K562 (cell line): Measurements from ENCODE around the gene CAPN12. TPM values are rescaled to one million over a fixed set of nuclear protein-coding genes. Genes with fewer than 3 reads are reported as not detected.
A peak's percentile ranks its signal among the peaks of the same experiment; 100 is the strongest.

ENCODE experiments used
- ATAC-seq: fragments of 200-7000 bp; cut with Tn5 transposase; 3 replicates; pipeline ENCODE4 v1.9.1; 2020; ENCODE audit warnings: moderate library complexity
- BruUV-seq: library from RNA; stranded (reverse); fragments of 400-500 nt; replicated peaks from 2 replicates; lab custom pipeline; 2021; lab: Mats Ljungman, UMichigan
- CTCF ChIA-PET: fragments of 300-600 bp; formaldehyde crosslinking; extraction: SDS; loops from one replicate; lab custom pipeline; 2021; ENCODE audit warnings: low intra/inter-chr PET ratio; lab: Yijun Ruan, JAX
- POLR2A ChIA-PET: fragments of 300-600, 350-650 bp; sonication (Branson Sonifier 250); formaldehyde crosslinking; extraction: SDS; loops from one replicate; lab custom pipeline; 2021; ENCODE audit warnings: antibody characterized with exemption, inconsistent platforms; lab: Yijun Ruan, JAX
- DNase-seq, 4 experiments: peaks; one replicate each; pipeline versions ENCODE4 v3.0.0 to v3.0.0-alpha.2; 2011 to 2018; ENCODE audit warnings: low spot score in 3 of 4, mixed read lengths in 3 of 4; ENCODE audit errors: extremely low read depth in 1 of 4
- FAIRE-seq: peaks from 2 replicates; lab custom pipeline; 2011; peaks lifted over from hg19 to GRCh38; lab: Jason Lieb, UNC
- H2AFZ ChIP-seq: 2 replicates; pipeline ENCODE4 v1.6.0; 2011; ENCODE audit warnings: low read depth, low read length, control low read depth, inconsistent platforms
- H3K27ac ChIP-seq: fragments of 200-600 bp; 3 replicates; pipeline ENCODE4 v1.8.0; 2011; ENCODE audit warnings: low read depth, mild to moderate bottlenecking, control low read depth, inconsistent platforms, low read length, moderate library complexity, mixed read lengths; ENCODE audit errors: extremely low read depth
- H3K27me3 ChIP-seq, 2 experiments: fragments of 300-600 bp in 1 of 2; 2 replicates in 1 of 2; 3 replicates in 1 of 2; pipeline versions ENCODE4 v1.6.0 to v1.8.0; 2011; ENCODE audit warnings: inconsistent platforms in 2 of 2, low read length in 2 of 2, mild to moderate bottlenecking in 1 of 2, mixed read lengths in 1 of 2, moderate library complexity in 1 of 2; ENCODE audit not compliant: control insufficient read depth in 2 of 2, insufficient read depth in 2 of 2
- H3K36me3 ChIP-seq: fragments of 300-600 bp; 3 replicates; pipeline ENCODE4 v1.8.0; 2011; ENCODE audit warnings: mild to moderate bottlenecking, low read length, inconsistent platforms; ENCODE audit not compliant: control insufficient read depth, insufficient read depth
- H3K4me1 ChIP-seq, 2 experiments: fragments of 200-600 bp in 1 of 2; replicated peaks in 1 of 2; 2 replicates in 1 of 2; 3 replicates in 1 of 2; pipeline versions ENCODE4 v1.5.1 to v1.8.0; 2011; ENCODE audit warnings: inconsistent platforms in 2 of 2, low read length in 2 of 2, mild to moderate bottlenecking in 1 of 2, mixed read lengths in 1 of 2, moderate library complexity in 1 of 2; ENCODE audit not compliant: control insufficient read depth in 2 of 2, insufficient read depth in 2 of 2
- H3K4me2 ChIP-seq: 2 replicates; pipeline ENCODE4 v1.6.1; 2011; ENCODE audit warnings: low read length, control low read depth, inconsistent platforms, mixed read lengths; ENCODE audit not compliant: insufficient read depth
- H3K4me3 ChIP-seq: fragments of 200-600 bp; sonication (generic), shearing (Covaris generic); 2 replicates; pipeline ENCODE4 v1.5.1; 2016; ENCODE audit warnings: control low read depth, inconsistent platforms
- H3K79me2 ChIP-seq: fragments of 200-600 bp; 3 replicates; pipeline ENCODE4 v1.8.0; 2011; ENCODE audit warnings: low read length, inconsistent platforms; ENCODE audit not compliant: control insufficient read depth, insufficient read depth
- H3K9ac ChIP-seq, 2 experiments: 2 replicates each; pipeline versions ENCODE4 v1.6.0 to v1.6.1; 2011; ENCODE audit warnings: low read depth in 2 of 2, low read length in 2 of 2, control low read depth in 1 of 2, inconsistent platforms in 1 of 2, mild to moderate bottlenecking in 1 of 2, mixed read lengths in 1 of 2; ENCODE audit not compliant: insufficient read depth in 1 of 2
- H3K9me1 ChIP-seq: one replicate; pipeline ENCODE4 v1.6.0; 2011; ENCODE audit warnings: inconsistent platforms, mild to moderate bottlenecking, low read length, moderate library complexity; ENCODE audit not compliant: control insufficient read depth, insufficient read depth
- H3K9me3 ChIP-seq: replicated peaks from 2 replicates; pipeline ENCODE4 v1.5.1; 2011; ENCODE audit warnings: low read depth, low read length, inconsistent platforms; ENCODE audit not compliant: control insufficient read depth, insufficient read depth
- H4K20me1 ChIP-seq: replicated peaks from 2 replicates; pipeline ENCODE4 v1.6.1; 2011; ENCODE audit warnings: low read length, inconsistent platforms, mixed read lengths; ENCODE audit not compliant: control insufficient read depth, insufficient read depth
- GABPA ChIP-seq: fragments of 200-800 bp; sonication (Bioruptor generic); conservative IDR thresholded peaks from 2 replicates; pipeline ENCODE4 v1.6.1; 2016; ENCODE audit warnings: low read depth, missing genetic modification characterization, missing compliant biosample characterization
- HDAC3 ChIP-seq: fragments of 450-650 bp; IDR thresholded peaks from 2 replicates; pipeline ENCODE4 v1.6.1; 2018; ENCODE audit warnings: borderline replicate concordance, mild to moderate bottlenecking, moderate library complexity; ENCODE audit not compliant: partially characterized antibody
- HDAC6 ChIP-seq: IDR thresholded peaks from 2 replicates; pipeline ENCODE4 v1.6.1; 2012; ENCODE audit warnings: low read depth, mild to moderate bottlenecking, control low read depth, inconsistent platforms, low read length, moderate library complexity
- HOXB6 ChIP-seq: fragments of 250-450 bp; sonication (Bioruptor Pico); IDR thresholded peaks from 2 replicates; pipeline ENCODE4 v1.5.1; 2022; ENCODE audit warnings: mild to moderate bottlenecking, borderline replicate concordance
- MAFF ChIP-seq: IDR thresholded peaks from 2 replicates; pipeline ENCODE4 v1.6.1; 2012; ENCODE audit warnings: low read length, improper control_type of control experiment
- MYBL2 ChIP-seq, 2 experiments: fragments of 450-650 bp in 1 of 2; sonication (generic) in 1 of 2; formaldehyde crosslinking in 1 of 2; IDR thresholded peaks; 2 replicates each; pipeline versions ENCODE4 v1.6.1 to v1.8.1; 2017 to 2022; ENCODE audit warnings: borderline replicate concordance in 1 of 2, inconsistent platforms in 1 of 2, low read depth in 1 of 2, mild to moderate bottlenecking in 1 of 2, missing genetic modification reagents in 1 of 2, moderate library complexity in 1 of 2
- PML ChIP-seq: IDR thresholded peaks from 2 replicates; pipeline ENCODE4 v1.6.1; 2012; ENCODE audit warnings: low read length, inconsistent platforms
- RAD21 ChIP-seq, 2 experiments: fragments of 250-450 bp in 1 of 2; fragments of 450-650 bp in 1 of 2; sonication (Bioruptor Pico) in 1 of 2; formaldehyde crosslinking in 1 of 2; IDR thresholded peaks in 1 of 2; conservative IDR thresholded peaks in 1 of 2; 2 replicates each; pipeline versions ENCODE4 v1.4.0 to v1.8.0; 2020 to 2022; ENCODE audit warnings: mild to moderate bottlenecking in 2 of 2, moderate library complexity in 1 of 2
- RBM22 ChIP-seq: fragments of 200-400 bp; formaldehyde crosslinking; IDR thresholded peaks from 2 replicates; pipeline ENCODE4 v1.6.1; 2018; ENCODE audit warnings: low read length, low read depth; ENCODE audit not compliant: poor library complexity, severe bottlenecking
- RFX1 ChIP-seq: fragments of 450-650 bp; IDR thresholded peaks from 2 replicates; pipeline ENCODE4 v1.6.1; 2016; ENCODE audit warnings: mild to moderate bottlenecking, moderate library complexity
- TBL1XR1 ChIP-seq, 2 experiments: IDR thresholded peaks; 2 replicates each; pipeline ENCODE4 v1.6.1; 2012; ENCODE audit warnings: improper control_type of control experiment in 2 of 2, low read length in 2 of 2, mild to moderate bottlenecking in 1 of 2
- ZNF274 ChIP-seq: IDR thresholded peaks from 2 replicates; pipeline ENCODE4 v1.6.1; 2011; ENCODE audit warnings: low read depth, mild to moderate bottlenecking, low read length, moderate library complexity, borderline replicate concordance
- ZNF354B ChIP-seq: fragments of 250-450 bp; sonication (Bioruptor Pico); IDR thresholded peaks from 2 replicates; pipeline ENCODE4 v1.4.0; 2020
- ZNF583 ChIP-seq: fragments of 250-450 bp; sonication (Bioruptor Pico); IDR thresholded peaks from 2 replicates; pipeline ENCODE4 v1.4.0; 2020
- ZNF589 ChIP-seq: fragments of 200-800 bp; sonication (Bioruptor generic); IDR thresholded peaks from 2 replicates; pipeline ENCODE4 v1.6.1; 2016; ENCODE audit warnings: low read depth, missing genetic modification characterization, missing compliant biosample characterization
- WGBS: fragments of 100-300 bp; shearing (Covaris generic); methylation state at CpG from one replicate; pipeline ENCODE4 v1.1.6; 2016; ENCODE audit warnings: low coverage, mixed read lengths; ENCODE audit not compliant: insufficient coverage; ENCODE audit errors: missing lambda C conversion rate; 5-methylcytosine and 5-hydroxymethylcytosine counted together
- in situ Hi-C: fragments of 300-500 bp; cut with MboI; formaldehyde crosslinking; loops from 4 replicates; pipeline ENCODE4 v1.15.0; 2018; ENCODE audit warnings: inconsistent platforms, mixed read lengths
- intact Hi-C: fragments of 100-400 bp; cut with micrococcal nuclease; formaldehyde crosslinking; loops from 2 replicates; pipeline ENCODE4 v1.14.2; 2022
- polyA plus RNA-seq, 8 experiments: library from polyadenylated mRNA; depleted of rRNA in 4 of 8; stranded (reverse) in 5 of 8; unstranded in 3 of 8; fragments of >200 nt; fragmentation: Nextera tagmentation in 2 of 8; fragmentation: Illumina TruSeq in 1 of 8; extraction: Ambion mirVana in 2 of 8; extraction: Trizol in 1 of 8; gene quantifications; 2 replicates each; pipeline versions ENCODE4 v1.2.1 to v1.2.3, GENCODE V29; 2011 to 2014; ENCODE audit warnings: inconsistent platforms in 1 of 8, missing spikeins in 1 of 8
- total RNA-seq, 7 experiments: library from RNA; depleted of rRNA in 6 of 7; stranded (reverse); fragments of >200 nt in 6 of 7; fragmentation: Illumina TruSeq in 2 of 7; extraction: Trizol in 2 of 7; gene quantifications; 2 replicates each; pipeline versions ENCODE4 v1.2.1 to v1.2.3, GENCODE V29; 2011 to 2021; ENCODE audit warnings: low replicate concordance in 1 of 7
- TF ChIP-seq, protein P1 (sequence below): fragments of 450-650 bp; IDR thresholded peaks from 2 replicates; pipeline ENCODE4 v1.6.1; 2016; ENCODE audit warnings: missing biosample characterization, missing genetic modification characterization
- TF ChIP-seq, protein P2 (sequence below), 3 experiments: IDR thresholded peaks in 2 of 3; conservative IDR thresholded peaks in 1 of 3; 2 replicates each; pipeline ENCODE4 v1.5.1; 2011 to 2012; ENCODE audit warnings: low read length in 3 of 3, mild to moderate bottlenecking in 3 of 3, control low read depth in 2 of 3, improper control_type of control experiment in 1 of 3, inconsistent platforms in 1 of 3, low read depth in 1 of 3, mixed read lengths in 1 of 3, moderate library complexity in 1 of 3; ENCODE audit not compliant: insufficient read depth in 2 of 3
- TF ChIP-seq, protein P3 (sequence below): fragments of 450-650 bp; formaldehyde crosslinking; IDR thresholded peaks from 2 replicates; pipeline ENCODE4 v1.4.0; 2020; ENCODE audit warnings: mild to moderate bottlenecking, moderate library complexity

The CAPN12 gene
- total and polyA plus RNA-seq, 9 of the 15 experiments (the other 6 are each of a cell fraction or from before 2014, with no cell fraction given) = 0.83 to 7.0 (median 1.6) TPM

DNA sequence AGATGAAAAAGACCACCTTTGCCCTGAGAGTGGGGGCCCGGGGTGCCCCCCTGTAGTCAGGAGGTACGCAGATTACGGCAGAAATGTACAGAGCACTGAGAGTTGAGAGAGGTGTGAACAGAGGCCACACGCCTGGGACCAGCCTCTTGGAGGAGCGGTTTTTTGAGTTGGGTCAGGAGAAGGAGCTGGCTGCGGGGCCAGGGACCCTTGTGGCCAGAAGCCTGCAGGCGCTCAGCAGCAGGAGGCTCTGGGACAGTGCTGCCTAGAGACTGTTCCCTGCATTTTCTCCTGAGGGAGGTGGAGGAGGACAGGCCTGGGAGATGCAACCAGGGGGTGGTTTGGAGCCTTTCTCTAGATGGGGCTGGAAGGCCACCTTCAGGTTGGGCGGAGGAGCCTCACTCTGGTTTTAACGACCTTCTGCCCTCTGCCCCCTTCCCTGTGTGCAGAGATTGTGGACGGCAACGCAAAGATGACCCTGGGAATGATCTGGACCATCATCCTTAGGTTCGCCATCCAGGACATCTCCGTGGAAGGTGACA, 39.7 kb downstream of the CAPN12 start:
- ATAC-seq = peak; percentile 59
- H3K4me2 ChIP-seq = no peak overlapping the region
- 89% methylated on average over 12 of the region's 13 CpGs for WGBS
- CTCF ChIA-PET = no interaction called here
- POLR2A ChIA-PET = no interaction called here
- no peak overlapping the region for H2AFZ ChIP-seq
- no peak overlapping the region for H3K27ac ChIP-seq
- H4K20me1 ChIP-seq = peaks cover 8% of the 10 kb centered on the region
- H3K4me1 ChIP-seq = peaks cover 0 to 11% of the 10 kb centered on the region in 2 experiments; a peak in 1 of 5 replicates
- H3K36me3 ChIP-seq = peaks cover 98% of the 10 kb centered on the region; the same call in 2 of the 3 replicates
- BruUV-seq = no TSS peak
- no peak overlapping the region for H3K4me3 ChIP-seq
- H3K9ac ChIP-seq = no peak overlapping the region
- intact Hi-C loops (no loop called here), in situ Hi-C loops (no loop called here)
- no peaks in the 10 kb centered on the region for H3K9me3 ChIP-seq
- FAIRE-seq = no peak
- H3K79me2 ChIP-seq = peaks cover 7% of the 10 kb centered on the region; the same call in 1 of the 3 replicates
- peak in 1 of 4 experiments; percentile 14 for DNase-seq
- H3K27me3 ChIP-seq = no peaks in the 10 kb centered on the region
- no peaks in the 10 kb centered on the region for H3K9me1 ChIP-seq
- TF ChIP-seq, protein P1, sequence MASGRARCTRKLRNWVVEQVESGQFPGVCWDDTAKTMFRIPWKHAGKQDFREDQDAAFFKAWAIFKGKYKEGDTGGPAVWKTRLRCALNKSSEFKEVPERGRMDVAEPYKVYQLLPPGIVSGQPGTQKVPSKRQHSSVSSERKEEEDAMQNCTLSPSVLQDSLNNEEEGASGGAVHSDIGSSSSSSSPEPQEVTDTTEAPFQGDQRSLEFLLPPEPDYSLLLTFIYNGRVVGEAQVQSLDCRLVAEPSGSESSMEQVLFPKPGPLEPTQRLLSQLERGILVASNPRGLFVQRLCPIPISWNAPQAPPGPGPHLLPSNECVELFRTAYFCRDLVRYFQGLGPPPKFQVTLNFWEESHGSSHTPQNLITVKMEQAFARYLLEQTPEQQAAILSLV (tag) = no peak
- no peak for TF ChIP-seq RFX1
- no peak for TF ChIP-seq MYBL2 (IDR thresholded peaks at IDR 0.05; ENCODE audit: low read depth)
- TF ChIP-seq MYBL2 (CRISPR knock-in tag; IDR thresholded peaks at IDR 0.05; ENCODE audit: borderline replicate concordance) = no peak
- TF ChIP-seq GABPA (tag) = no peak
- TF ChIP-seq MAFF = no peak
- no peak for TF ChIP-seq HDAC6
- TF ChIP-seq, protein P2, sequence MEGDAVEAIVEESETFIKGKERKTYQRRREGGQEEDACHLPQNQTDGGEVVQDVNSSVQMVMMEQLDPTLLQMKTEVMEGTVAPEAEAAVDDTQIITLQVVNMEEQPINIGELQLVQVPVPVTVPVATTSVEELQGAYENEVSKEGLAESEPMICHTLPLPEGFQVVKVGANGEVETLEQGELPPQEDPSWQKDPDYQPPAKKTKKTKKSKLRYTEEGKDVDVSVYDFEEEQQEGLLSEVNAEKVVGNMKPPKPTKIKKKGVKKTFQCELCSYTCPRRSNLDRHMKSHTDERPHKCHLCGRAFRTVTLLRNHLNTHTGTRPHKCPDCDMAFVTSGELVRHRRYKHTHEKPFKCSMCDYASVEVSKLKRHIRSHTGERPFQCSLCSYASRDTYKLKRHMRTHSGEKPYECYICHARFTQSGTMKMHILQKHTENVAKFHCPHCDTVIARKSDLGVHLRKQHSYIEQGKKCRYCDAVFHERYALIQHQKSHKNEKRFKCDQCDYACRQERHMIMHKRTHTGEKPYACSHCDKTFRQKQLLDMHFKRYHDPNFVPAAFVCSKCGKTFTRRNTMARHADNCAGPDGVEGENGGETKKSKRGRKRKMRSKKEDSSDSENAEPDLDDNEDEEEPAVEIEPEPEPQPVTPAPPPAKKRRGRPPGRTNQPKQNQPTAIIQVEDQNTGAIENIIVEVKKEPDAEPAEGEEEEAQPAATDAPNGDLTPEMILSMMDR (IDR thresholded peaks at IDR 0.05 in 2 of 3, conservative IDR thresholded peaks at IDR 0.05 in 1 of 3; ENCODE audit: insufficient read depth in 2 of 3, low read depth in 1 of 3, low read length in 3 of 3) = peak; percentile 23 to 40 (median 31); a peak in 4 of 6 replicates
- TF ChIP-seq RAD21 (CRISPR knock-in tag; conservative IDR thresholded peaks at IDR 0.05 in 1 of 2, IDR thresholded peaks at IDR 0.05 in 1 of 2) = peak in 1 of 2 experiments; percentile 30; a peak in 1 of 4 replicates
- TF ChIP-seq RBM22 = peak; percentile 78
- no peak for TF ChIP-seq HDAC3
- TF ChIP-seq TBL1XR1 (IDR thresholded peaks at IDR 0.05; ENCODE audit: low read length in 2 of 2) = no peak
- TF ChIP-seq ZNF354B (CRISPR knock-in tag) = no peak
- TF ChIP-seq, protein P3, sequence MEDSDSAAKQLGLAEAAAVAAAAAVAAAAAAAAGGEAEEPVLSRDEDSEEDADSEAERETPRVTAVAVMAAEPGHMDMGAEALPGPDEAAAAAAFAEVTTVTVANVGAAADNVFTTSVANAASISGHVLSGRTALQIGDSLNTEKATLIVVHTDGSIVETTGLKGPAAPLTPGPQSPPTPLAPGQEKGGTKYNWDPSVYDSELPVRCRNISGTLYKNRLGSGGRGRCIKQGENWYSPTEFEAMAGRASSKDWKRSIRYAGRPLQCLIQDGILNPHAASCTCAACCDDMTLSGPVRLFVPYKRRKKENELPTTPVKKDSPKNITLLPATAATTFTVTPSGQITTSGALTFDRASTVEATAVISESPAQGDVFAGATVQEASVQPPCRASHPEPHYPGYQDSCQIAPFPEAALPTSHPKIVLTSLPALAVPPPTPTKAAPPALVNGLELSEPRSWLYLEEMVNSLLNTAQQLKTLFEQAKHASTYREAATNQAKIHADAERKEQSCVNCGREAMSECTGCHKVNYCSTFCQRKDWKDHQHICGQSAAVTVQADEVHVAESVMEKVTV (CRISPR knock-in tag) = no peak
- no peak for TF ChIP-seq ZNF274
- TF ChIP-seq PML = no peak
- no peak for TF ChIP-seq ZNF583 (CRISPR knock-in tag)
- TF ChIP-seq ZNF589 (CRISPR knock-in tag) = no peak
- TF ChIP-seq HOXB6 = no peak
